Prostate gland (tissue), 2 donors: ENCODE results near the gene SETBP1.

ENCODE experiments used
- CTCF ChIP-seq, 4 experiments: fragments of 200-600 bp in 2 of 4; fragments of 450-650 bp in 2 of 4; sonication (generic) in 2 of 4; IDR thresholded peaks; 1 replicate in 3 of 4; 2 replicates in 1 of 4; pipeline ENCODE4 v1.5.1; 2016 to 2019; ENCODE audit warnings: antibody characterized with exemption in 4 of 4, mild to moderate bottlenecking in 2 of 4, moderate library complexity in 2 of 4
- POLR2A ChIP-seq: fragments of 450-650 bp; IDR thresholded peaks from one replicate; pipeline ENCODE4 v1.6.1; 2016; ENCODE audit warnings: antibody characterized with exemption, mild to moderate bottlenecking

GRCh38 chr18:44856157-44856556 is 175.5 kb downstream of the SETBP1 start:
- no peak for TF ChIP-seq POLR2A
- TF ChIP-seq CTCF (IDR thresholded peaks at IDR 0.05), result no peak
